ENCODE results near the gene ARSH. TPM values are rescaled to one million over a fixed set of nuclear protein-coding genes. Genes with fewer than 3 reads are reported as not detected.
"Not testable (repeated sequence)": the region's sequence is repeated elsewhere in the genome, so short reads cannot be mapped to it uniquely, and the experiment has no call there.

Gene ARSH
- total and polyA plus RNA-seq, 9 donors, result not detected

GRCh38 chrX:3026074-3026815 lies 19.9 kb downstream of the ARSH start:
- no peak for DNase-seq
- Histone ChIP-seq H3K9me3 (replicated peaks; ENCODE audit: control insufficient read depth, low read depth, low read length) (no peaks in the 10 kb centered on the region), H3K4me1 (ENCODE audit: control insufficient read depth, insufficient read depth, low read length) (no peaks in the 10 kb centered on the region), H3K36me3 (ENCODE audit: control insufficient read depth, insufficient read depth, low read length) (no peaks in the 10 kb centered on the region), H3K4me3 (ENCODE audit: low read length) (no peak overlapping the region), H3K27me3 (ENCODE audit: control insufficient read depth, insufficient read depth, low read length) (no peaks in the 10 kb centered on the region), H3K27ac (ENCODE audit: low read length) (no peak overlapping the region)
- 86% methylated on average over 2 of the region's 10 CpGs for WGBS (ENCODE audit: insufficient coverage)

GRCh38 chrX:3029129-3029528 lies 22.8 kb downstream of the ARSH start:
- H3K4me1 ChIP-seq (ENCODE audit: control insufficient read depth, insufficient read depth, low read length), result no peaks in the 10 kb centered on the region
- H3K9me3 ChIP-seq (replicated peaks; ENCODE audit: control insufficient read depth, low read depth, low read length), result no peaks in the 10 kb centered on the region
- DNase-seq, result no peak
- no peaks in the 10 kb centered on the region for H3K27me3 ChIP-seq (ENCODE audit: control insufficient read depth, insufficient read depth, low read length)
- WGBS (ENCODE audit: insufficient coverage), result 80% methylated on average over 9 of the region's 13 CpGs
- no peaks in the 10 kb centered on the region for H3K36me3 ChIP-seq (ENCODE audit: control insufficient read depth, insufficient read depth, low read length)
- H3K27ac ChIP-seq (ENCODE audit: low read length), result no peak overlapping the region
- no peak overlapping the region for H3K4me3 ChIP-seq (ENCODE audit: low read length)

- H3K27ac ChIP-seq (ENCODE audit: low read length), result no peak overlapping the region
- no peaks in the 10 kb centered on the region for H3K27me3 ChIP-seq (ENCODE audit: control insufficient read depth, insufficient read depth, low read length)
- no peak for DNase-seq
- no peaks in the 10 kb centered on the region for H3K36me3 ChIP-seq (ENCODE audit: control insufficient read depth, insufficient read depth, low read length)
- no peaks in the 10 kb centered on the region for H3K9me3 ChIP-seq (replicated peaks; ENCODE audit: control insufficient read depth, low read depth, low read length)
- H3K4me3 ChIP-seq (ENCODE audit: low read length), result no peak overlapping the region
- no peaks in the 10 kb centered on the region for H3K4me1 ChIP-seq (ENCODE audit: control insufficient read depth, insufficient read depth, low read length)
- no CpG with 5 or more reads among the region's 3 CpGs for WGBS (ENCODE audit: insufficient coverage)
These were observed 30.9 kb downstream of the ARSH start for GRCh38 chrX:3037218-3037617.

- DNase-seq, result no peak
- Histone ChIP-seq H3K4me3 (ENCODE audit: low read length) (no peak overlapping the region), H3K36me3 (ENCODE audit: control insufficient read depth, insufficient read depth, low read length) (no peaks in the 10 kb centered on the region), H3K27ac (ENCODE audit: low read length) (no peak overlapping the region), H3K27me3 (ENCODE audit: control insufficient read depth, insufficient read depth, low read length) (no peaks in the 10 kb centered on the region), H3K4me1 (ENCODE audit: control insufficient read depth, insufficient read depth, low read length) (no peaks in the 10 kb centered on the region), H3K9me3 (replicated peaks; ENCODE audit: control insufficient read depth, low read depth, low read length) (no peaks in the 10 kb centered on the region)
- WGBS (ENCODE audit: insufficient coverage), result 44% methylated on average over 3 of the region's 3 CpGs
These were observed 37.9 kb downstream of the ARSH start for GRCh38 chrX:3044196-3044595.

GRCh38 chrX:3044671-3045070 lies 38.3 kb downstream of the ARSH start:
- H3K36me3 ChIP-seq (ENCODE audit: control insufficient read depth, insufficient read depth, low read length), result no peaks in the 10 kb centered on the region
- H3K27me3 ChIP-seq (ENCODE audit: control insufficient read depth, insufficient read depth, low read length), result no peaks in the 10 kb centered on the region
- WGBS (ENCODE audit: insufficient coverage), result 67% methylated on average over 5 of the region's 6 CpGs

GRCh38 chrX:3046253-3047240 lies 40.2 kb downstream of the ARSH start:
- WGBS (ENCODE audit: insufficient coverage), result 97% methylated on average over 5 of the region's 10 CpGs
- no peak for DNase-seq
- Histone ChIP-seq H3K9me3 (replicated peaks; ENCODE audit: control insufficient read depth, low read depth, low read length) (no peaks in the 10 kb centered on the region), H3K27ac (ENCODE audit: low read length) (no peak overlapping the region), H3K27me3 (ENCODE audit: control insufficient read depth, insufficient read depth, low read length) (no peaks in the 10 kb centered on the region), H3K36me3 (ENCODE audit: control insufficient read depth, insufficient read depth, low read length) (no peaks in the 10 kb centered on the region), H3K4me3 (ENCODE audit: low read length) (no peak overlapping the region), H3K4me1 (ENCODE audit: control insufficient read depth, insufficient read depth, low read length) (no peaks in the 10 kb centered on the region)

More at GRCh38 chrX:3044671-3045070, 38.3 kb downstream of the ARSH start:
- Histone ChIP-seq H3K9me3 (replicated peaks; ENCODE audit: control insufficient read depth, low read depth, low read length) (no peaks in the 10 kb centered on the region), H3K4me1 (ENCODE audit: control insufficient read depth, insufficient read depth, low read length) (no peaks in the 10 kb centered on the region), H3K4me3 (ENCODE audit: low read length) (no peak overlapping the region), H3K27ac (ENCODE audit: low read length) (no peak overlapping the region)
- DNase-seq, result no peak

- H3K4me1 ChIP-seq (ENCODE audit: control insufficient read depth, insufficient read depth, low read length); H3K27ac ChIP-seq (ENCODE audit: low read length); H3K36me3 ChIP-seq (ENCODE audit: control insufficient read depth, insufficient read depth, low read length); H3K4me3 ChIP-seq (ENCODE audit: low read length); H3K27me3 ChIP-seq (ENCODE audit: control insufficient read depth, insufficient read depth, low read length); DNase-seq; H3K9me3 ChIP-seq (replicated peaks; ENCODE audit: control insufficient read depth, low read depth, low read length): not testable (repeated sequence)
- WGBS (ENCODE audit: insufficient coverage), result no CpG with 5 or more reads among the region's 11 CpGs
These were observed 44.3 kb downstream of the ARSH start for GRCh38 chrX:3050523-3051175.

GRCh38 chrX:3052860-3053259 lies 46.5 kb downstream of the ARSH start:
- Histone ChIP-seq H3K9me3 (replicated peaks; ENCODE audit: control insufficient read depth, low read depth, low read length) (no peaks in the 10 kb centered on the region), H3K4me1 (ENCODE audit: control insufficient read depth, insufficient read depth, low read length) (no peaks in the 10 kb centered on the region), H3K27me3 (ENCODE audit: control insufficient read depth, insufficient read depth, low read length) (no peaks in the 10 kb centered on the region), H3K4me3 (ENCODE audit: low read length) (no peak overlapping the region), H3K27ac (ENCODE audit: low read length) (no peak overlapping the region), H3K36me3 (ENCODE audit: control insufficient read depth, insufficient read depth, low read length) (no peaks in the 10 kb centered on the region)
- 63% methylated on average over 1 of the region's 3 CpGs for WGBS (ENCODE audit: insufficient coverage)
- no peak for DNase-seq

- DNase-seq, result peak; percentile 25
- H3K27me3 ChIP-seq (ENCODE audit: control insufficient read depth, insufficient read depth, low read length), result peaks cover 2% of the 10 kb centered on the region
- no peaks in the 10 kb centered on the region for H3K9me3 ChIP-seq (replicated peaks; ENCODE audit: control insufficient read depth, low read depth, low read length)
- 15% methylated on average over 5 of the region's 9 CpGs for WGBS (ENCODE audit: insufficient coverage)
- H3K4me1 ChIP-seq (ENCODE audit: control insufficient read depth, insufficient read depth, low read length), result no peaks in the 10 kb centered on the region
- H3K4me3 ChIP-seq (ENCODE audit: low read length), result no peak overlapping the region
- no peak overlapping the region for H3K27ac ChIP-seq (ENCODE audit: low read length)
- H3K36me3 ChIP-seq (ENCODE audit: control insufficient read depth, insufficient read depth, low read length), result no peaks in the 10 kb centered on the region
These were observed 60.2 kb downstream of the ARSH start for GRCh38 chrX:3066555-3066954.

- no peaks in the 10 kb centered on the region for H3K4me1 ChIP-seq (ENCODE audit: control insufficient read depth, insufficient read depth, low read length)
- no peaks in the 10 kb centered on the region for H3K9me3 ChIP-seq (replicated peaks; ENCODE audit: control insufficient read depth, low read depth, low read length)
- H3K27me3 ChIP-seq (ENCODE audit: control insufficient read depth, insufficient read depth, low read length), result peaks cover 6% of the 10 kb centered on the region
- no peak overlapping the region for H3K27ac ChIP-seq (ENCODE audit: low read length)
- H3K4me3 ChIP-seq (ENCODE audit: low read length), result no peak overlapping the region
- 27% methylated on average over 1 of the region's 1 CpG for WGBS (ENCODE audit: insufficient coverage)
- no peak for DNase-seq
- no peaks in the 10 kb centered on the region for H3K36me3 ChIP-seq (ENCODE audit: control insufficient read depth, insufficient read depth, low read length)
These were observed 69.6 kb downstream of the ARSH start for GRCh38 chrX:3075959-3076358.
